GM12874 (cell line): ENCODE data around the gene AMBRA1.

Experiments
- TF ChIP-seq, protein P1 (sequence below): IDR thresholded peaks from 2 replicates; pipeline ENCODE4 v1.5.1; 2011; ENCODE audit warnings: low read depth, mild to moderate bottlenecking, control low read depth, low read length, moderate library complexity; ENCODE audit not compliant: insufficient read depth

Gene AMBRA1

GRCh38 chr11:46461461-46461927 lies 132.3 kb downstream of the AMBRA1 start:
- TF ChIP-seq, protein P1, sequence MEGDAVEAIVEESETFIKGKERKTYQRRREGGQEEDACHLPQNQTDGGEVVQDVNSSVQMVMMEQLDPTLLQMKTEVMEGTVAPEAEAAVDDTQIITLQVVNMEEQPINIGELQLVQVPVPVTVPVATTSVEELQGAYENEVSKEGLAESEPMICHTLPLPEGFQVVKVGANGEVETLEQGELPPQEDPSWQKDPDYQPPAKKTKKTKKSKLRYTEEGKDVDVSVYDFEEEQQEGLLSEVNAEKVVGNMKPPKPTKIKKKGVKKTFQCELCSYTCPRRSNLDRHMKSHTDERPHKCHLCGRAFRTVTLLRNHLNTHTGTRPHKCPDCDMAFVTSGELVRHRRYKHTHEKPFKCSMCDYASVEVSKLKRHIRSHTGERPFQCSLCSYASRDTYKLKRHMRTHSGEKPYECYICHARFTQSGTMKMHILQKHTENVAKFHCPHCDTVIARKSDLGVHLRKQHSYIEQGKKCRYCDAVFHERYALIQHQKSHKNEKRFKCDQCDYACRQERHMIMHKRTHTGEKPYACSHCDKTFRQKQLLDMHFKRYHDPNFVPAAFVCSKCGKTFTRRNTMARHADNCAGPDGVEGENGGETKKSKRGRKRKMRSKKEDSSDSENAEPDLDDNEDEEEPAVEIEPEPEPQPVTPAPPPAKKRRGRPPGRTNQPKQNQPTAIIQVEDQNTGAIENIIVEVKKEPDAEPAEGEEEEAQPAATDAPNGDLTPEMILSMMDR = no peak

GRCh38 chr11:46458491-46458890 lies 135.3 kb downstream of the AMBRA1 start:
- TF ChIP-seq, protein P1 = no peak

- TF ChIP-seq, protein P1 = no peak
Observed at GRCh38 chr11:46457659-46458424, 136.0 kb downstream of the AMBRA1 start.

DNA sequence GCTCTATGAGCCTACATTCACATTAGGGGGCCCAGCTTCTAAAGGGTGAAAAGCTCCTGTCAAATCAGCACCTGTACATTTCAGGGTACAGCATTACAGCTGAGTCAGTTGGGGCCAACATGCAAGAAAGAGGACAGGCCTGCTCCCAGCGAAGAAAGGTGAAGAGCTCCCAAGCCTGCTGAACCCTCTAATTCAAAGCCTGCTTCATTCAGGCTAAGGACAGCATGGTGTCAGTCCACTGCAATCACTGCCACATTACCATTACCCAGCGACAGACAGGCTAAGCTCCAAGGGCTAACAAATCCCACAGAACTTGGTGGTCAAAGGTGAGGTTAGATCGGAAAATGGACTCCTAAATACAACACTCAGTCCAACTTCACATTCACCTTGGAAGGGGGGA lies 136.8 kb downstream of the AMBRA1 start:
- TF ChIP-seq, protein P1 = no peak

- TF ChIP-seq, protein P1 = no peak
Observed at GRCh38 chr11:46456269-46457001, 137.4 kb downstream of the AMBRA1 start.

DNA sequence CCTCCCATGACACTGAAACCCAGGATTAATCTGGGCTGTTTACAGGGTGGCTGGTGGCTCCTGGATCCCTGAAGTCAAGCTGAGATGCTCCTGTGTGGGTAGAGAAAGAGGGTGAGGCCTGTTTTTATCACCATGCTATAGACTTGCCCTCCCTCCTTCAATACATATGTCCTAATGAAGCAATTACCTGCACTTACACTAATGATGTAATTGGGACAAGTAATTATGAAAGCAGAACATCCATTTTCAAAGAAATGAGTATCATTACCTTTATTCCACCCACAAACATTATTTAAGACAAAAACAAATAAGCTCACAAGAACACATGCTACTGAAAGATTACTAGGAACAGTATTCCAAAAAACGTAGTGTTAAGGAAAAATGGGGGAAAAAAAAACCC lies 138.0 kb downstream of the AMBRA1 start:
- TF ChIP-seq, protein P1 = no peak

DNA sequence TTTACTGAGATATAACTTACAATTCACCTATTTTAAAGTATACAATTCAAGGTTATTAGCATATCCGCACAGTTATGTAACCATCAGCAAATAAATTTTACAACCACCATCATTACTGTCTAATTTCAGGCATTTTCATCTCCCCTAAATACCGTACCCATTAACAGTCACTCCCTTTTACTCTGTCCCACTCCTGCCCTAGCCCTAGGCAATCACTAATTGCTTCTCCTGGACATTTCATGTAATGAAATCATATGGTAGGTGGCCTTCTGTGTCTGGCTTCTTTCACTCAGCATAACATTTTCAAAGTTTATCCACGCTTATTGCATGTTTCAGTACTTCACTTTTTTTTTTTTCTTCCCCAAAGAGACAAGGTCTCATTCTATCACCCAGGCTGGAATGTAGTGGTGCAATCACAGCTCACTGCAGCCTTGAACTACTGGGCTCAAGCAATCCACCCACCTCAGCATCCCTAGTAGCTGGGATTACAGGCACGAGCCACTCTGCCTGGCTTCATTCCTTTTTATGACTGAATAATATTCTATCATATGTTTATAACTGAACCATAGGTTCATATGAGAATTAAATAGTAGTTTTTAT lies 140.8 kb downstream of the AMBRA1 start:
- TF ChIP-seq, protein P1 = no peak
